Measurements from ENCODE around the gene MYO6. TPM values are rescaled to one million over a fixed set of nuclear protein-coding genes. Genes with fewer than 3 reads are reported as not detected.

The MYO6 gene
- total RNA-seq, 6 experiments from 2014 or later = 18.3 to 21.2 (median 19.4) TPM

- no peak overlapping the region for H3K4me3 Mint-ChIP-seq
- H3K9me3 Mint-ChIP-seq = no peaks in the 10 kb centered on the region
- H3K36me3 Mint-ChIP-seq (ENCODE audit: low read depth) = no peaks in the 10 kb centered on the region
- DNase-seq = no peak
- H3K4me1 Mint-ChIP-seq (ENCODE audit: low read depth) = peaks cover 22% of the 10 kb centered on the region
- no peaks in the 10 kb centered on the region; the same call in none of the 2 replicates for H3K27me3 Mint-ChIP-seq (ENCODE audit: insufficient read depth)
- no peak overlapping the region for H3K27ac Mint-ChIP-seq
- no peak for TF ChIP-seq CTCF (IDR thresholded peaks at IDR 0.05)
Measured at GRCh38 chr6:75758061-75758460, 9.0 kb downstream of the MYO6 start.

GRCh38 chr6:75759207-75759606 lies 10.2 kb downstream of the MYO6 start:
- Mint-ChIP-seq H3K27me3 (ENCODE audit: insufficient read depth) (no peaks in the 10 kb centered on the region; the same call in none of the 2 replicates), H3K4me3 (no peak overlapping the region), H3K27ac (no peak overlapping the region), H3K4me1 (ENCODE audit: low read depth) (peaks cover 11% of the 10 kb centered on the region; the same call in 1 of the 2 replicates), H3K9me3 (no peaks in the 10 kb centered on the region), H3K36me3 (ENCODE audit: low read depth) (no peaks in the 10 kb centered on the region)
- no peak for DNase-seq
- no peak for TF ChIP-seq CTCF (IDR thresholded peaks at IDR 0.05)

- no peaks in the 10 kb centered on the region for H3K9me3 Mint-ChIP-seq
- H3K4me3 Mint-ChIP-seq = no peak overlapping the region
- peaks cover 7% of the 10 kb centered on the region; the same call in 1 of the 2 replicates for H3K4me1 Mint-ChIP-seq (ENCODE audit: low read depth)
- H3K36me3 Mint-ChIP-seq (ENCODE audit: low read depth) = no peaks in the 10 kb centered on the region
- no peaks in the 10 kb centered on the region; the same call in none of the 2 replicates for H3K27me3 Mint-ChIP-seq (ENCODE audit: insufficient read depth)
- no peak for DNase-seq
- TF ChIP-seq CTCF (IDR thresholded peaks at IDR 0.05) = no peak
- H3K27ac Mint-ChIP-seq = no peak overlapping the region
Measured at GRCh38 chr6:75760320-75760719, 11.3 kb downstream of the MYO6 start.

- no peak for DNase-seq
- no peak for TF ChIP-seq CTCF (IDR thresholded peaks at IDR 0.05)
- Mint-ChIP-seq H3K27me3 (ENCODE audit: insufficient read depth) (no peaks in the 10 kb centered on the region; the same call in none of the 2 replicates), H3K36me3 (ENCODE audit: low read depth) (no peaks in the 10 kb centered on the region), H3K9me3 (no peaks in the 10 kb centered on the region), H3K4me3 (no peak overlapping the region), H3K27ac (no peak overlapping the region), H3K4me1 (ENCODE audit: low read depth) (0 out of 2 replicates have a peak, but pooled peaks cover 6% of the 10 kb centered on the region)
Measured at GRCh38 chr6:75761489-75761888, 12.4 kb downstream of the MYO6 start.

GRCh38 chr6:75762063-75762462 lies 13.0 kb downstream of the MYO6 start:
- no peak for TF ChIP-seq CTCF (IDR thresholded peaks at IDR 0.05)
- Mint-ChIP-seq H3K27ac (no peak overlapping the region), H3K4me1 (ENCODE audit: low read depth) (0 out of 2 replicates have a peak, but pooled peaks cover 6% of the 10 kb centered on the region), H3K9me3 (no peaks in the 10 kb centered on the region), H3K27me3 (ENCODE audit: insufficient read depth) (no peaks in the 10 kb centered on the region; the same call in none of the 2 replicates), H3K4me3 (no peak overlapping the region), H3K36me3 (ENCODE audit: low read depth) (no peaks in the 10 kb centered on the region)
- no peak for DNase-seq

GRCh38 chr6:75766387-75766786 lies 17.3 kb downstream of the MYO6 start:
- Mint-ChIP-seq H3K36me3 (ENCODE audit: low read depth) (no peaks in the 10 kb centered on the region), H3K9me3 (no peaks in the 10 kb centered on the region), H3K4me1 (ENCODE audit: low read depth) (no peaks in the 10 kb centered on the region), H3K27ac (no peak overlapping the region), H3K27me3 (ENCODE audit: insufficient read depth) (no peaks in the 10 kb centered on the region), H3K4me3 (no peak overlapping the region)
- TF ChIP-seq CTCF (IDR thresholded peaks at IDR 0.05) = no peak
- no peak for DNase-seq
